Neuronal stem cell (in vitro differentiated cells): Measurements from ENCODE around the gene TXNL4A.
A peak's percentile ranks its signal among the peaks of the same experiment; 100 is the strongest.

Source experiments
- DNase-seq: peaks from one replicate; pipeline ENCODE4 v3.0.0-alpha.2; 2013; ENCODE audit warnings: low spot score
- H2AFZ ChIP-seq: one replicate; pipeline ENCODE4 v1.6.1; 2013; ENCODE audit warnings: mild to moderate bottlenecking, low read length, inconsistent platforms
- H2AK5ac ChIP-seq: 2 replicates; pipeline ENCODE4 v1.6.1; 2013; ENCODE audit warnings: low read depth, mild to moderate bottlenecking, inconsistent platforms, low read length, moderate library complexity, mixed read lengths
- H2BK120ac ChIP-seq: 2 replicates; pipeline ENCODE4 v1.6.1; 2013; ENCODE audit warnings: low read depth, mild to moderate bottlenecking, inconsistent platforms, low read length, moderate library complexity, mixed read lengths
- H2BK12ac ChIP-seq: one replicate; pipeline ENCODE4 v1.6.1; 2013; ENCODE audit warnings: low read length, inconsistent platforms
- H2BK15ac ChIP-seq: 2 replicates; pipeline ENCODE4 v1.6.1; 2013; ENCODE audit warnings: mild to moderate bottlenecking, low read length, inconsistent platforms, mixed read lengths
- H2BK5ac ChIP-seq: one replicate; pipeline ENCODE4 v1.6.1; 2013; ENCODE audit warnings: inconsistent platforms, mild to moderate bottlenecking, low read length, moderate library complexity
- H3K14ac ChIP-seq: one replicate; pipeline ENCODE4 v1.6.1; 2013; ENCODE audit warnings: low read length, inconsistent platforms
- H3K18ac ChIP-seq: 2 replicates; pipeline ENCODE4 v1.6.1; 2013; ENCODE audit warnings: low read length, inconsistent platforms
- H3K23ac ChIP-seq: 2 replicates; pipeline ENCODE4 v1.6.1; 2013; ENCODE audit warnings: low read depth, mild to moderate bottlenecking, mixed read lengths, low read length, inconsistent platforms; ENCODE audit not compliant: poor library complexity
- H3K27ac ChIP-seq: replicated peaks from 3 replicates; pipeline ENCODE4 v1.5.1; 2013; ENCODE audit warnings: low read length, inconsistent platforms
- H3K27me3 ChIP-seq, 3 experiments: 2 replicates each; pipeline ENCODE4 v1.6.1; 2013; ENCODE audit warnings: low read length in 3 of 3, mild to moderate bottlenecking in 2 of 3, inconsistent platforms in 1 of 3, low read depth in 1 of 3, mixed read lengths in 1 of 3, moderate library complexity in 1 of 3; ENCODE audit not compliant: control insufficient read depth in 3 of 3, insufficient read depth in 3 of 3
- H3K36me3 ChIP-seq, 2 donors: replicated peaks in 1 of 2; 2 replicates each; pipeline ENCODE4 v1.6.1; 2013; ENCODE audit warnings: low read length in 2 of 2; ENCODE audit not compliant: control insufficient read depth in 2 of 2, insufficient read depth in 2 of 2
- H3K4ac ChIP-seq: 2 replicates; pipeline ENCODE4 v1.6.1; 2013; ENCODE audit warnings: inconsistent platforms, mild to moderate bottlenecking, low read length, moderate library complexity
- H3K4me1 ChIP-seq, 2 donors: 1 replicate in 1 of 2; 2 replicates in 1 of 2; pipeline ENCODE4 v1.6.1; 2013; ENCODE audit warnings: low read length in 2 of 2, low read depth in 1 of 2; ENCODE audit not compliant: control insufficient read depth in 2 of 2, insufficient read depth in 1 of 2
- H3K4me2 ChIP-seq: one replicate; pipeline ENCODE4 v1.6.1; 2013; ENCODE audit warnings: mild to moderate bottlenecking, low read length, inconsistent platforms; ENCODE audit not compliant: insufficient read depth, poor library complexity, severe bottlenecking
- H3K4me3 ChIP-seq, 2 donors: 2 replicates each; pipeline ENCODE4 v1.5.1; 2013; ENCODE audit warnings: low read length in 2 of 2, mild to moderate bottlenecking in 2 of 2, inconsistent platforms in 1 of 2, moderate library complexity in 1 of 2
- H3K79me1 ChIP-seq: one replicate; pipeline ENCODE4 v1.6.1; 2013; ENCODE audit warnings: low read depth, mild to moderate bottlenecking, inconsistent platforms, low read length, moderate library complexity
- H3K9ac ChIP-seq: one replicate; pipeline ENCODE4 v1.6.1; 2013; ENCODE audit warnings: mild to moderate bottlenecking, low read depth, low read length, inconsistent platforms; ENCODE audit not compliant: poor library complexity
- H3K9me3 ChIP-seq, 2 donors: replicated peaks in 1 of 2; 2 replicates each; pipeline versions ENCODE3 to v1.6.1; 2013; ENCODE audit warnings: low read length in 2 of 2, mild to moderate bottlenecking in 2 of 2, inconsistent platforms in 1 of 2, low read depth in 1 of 2, mixed read lengths in 1 of 2, moderate library complexity in 1 of 2; ENCODE audit not compliant: control insufficient read depth in 2 of 2, insufficient read depth in 1 of 2
- H4K8ac ChIP-seq: one replicate; pipeline ENCODE4 v1.6.1; 2013; ENCODE audit warnings: low read depth, mild to moderate bottlenecking, inconsistent platforms, low read length, moderate library complexity
- H4K91ac ChIP-seq: one replicate; pipeline ENCODE4 v1.6.1; 2013; ENCODE audit warnings: low read length, low read depth, mild to moderate bottlenecking, inconsistent platforms; ENCODE audit not compliant: poor library complexity
- WGBS, 2 donors: extraction: QIAGEN DNeasy Blood & Tissue Kit; methylation state at CpG; one replicate each; pipeline ENCODE4 v1.1.7; 2013; ENCODE audit warnings: missing lambda C conversion rate in 2 of 2, mixed read lengths in 1 of 2; ENCODE audit not compliant: insufficient read length in 2 of 2, insufficient replicate concordance in 1 of 2; ENCODE audit errors: extremely low coverage in 2 of 2; 5-methylcytosine and 5-hydroxymethylcytosine counted together

The TXNL4A gene

DNA sequence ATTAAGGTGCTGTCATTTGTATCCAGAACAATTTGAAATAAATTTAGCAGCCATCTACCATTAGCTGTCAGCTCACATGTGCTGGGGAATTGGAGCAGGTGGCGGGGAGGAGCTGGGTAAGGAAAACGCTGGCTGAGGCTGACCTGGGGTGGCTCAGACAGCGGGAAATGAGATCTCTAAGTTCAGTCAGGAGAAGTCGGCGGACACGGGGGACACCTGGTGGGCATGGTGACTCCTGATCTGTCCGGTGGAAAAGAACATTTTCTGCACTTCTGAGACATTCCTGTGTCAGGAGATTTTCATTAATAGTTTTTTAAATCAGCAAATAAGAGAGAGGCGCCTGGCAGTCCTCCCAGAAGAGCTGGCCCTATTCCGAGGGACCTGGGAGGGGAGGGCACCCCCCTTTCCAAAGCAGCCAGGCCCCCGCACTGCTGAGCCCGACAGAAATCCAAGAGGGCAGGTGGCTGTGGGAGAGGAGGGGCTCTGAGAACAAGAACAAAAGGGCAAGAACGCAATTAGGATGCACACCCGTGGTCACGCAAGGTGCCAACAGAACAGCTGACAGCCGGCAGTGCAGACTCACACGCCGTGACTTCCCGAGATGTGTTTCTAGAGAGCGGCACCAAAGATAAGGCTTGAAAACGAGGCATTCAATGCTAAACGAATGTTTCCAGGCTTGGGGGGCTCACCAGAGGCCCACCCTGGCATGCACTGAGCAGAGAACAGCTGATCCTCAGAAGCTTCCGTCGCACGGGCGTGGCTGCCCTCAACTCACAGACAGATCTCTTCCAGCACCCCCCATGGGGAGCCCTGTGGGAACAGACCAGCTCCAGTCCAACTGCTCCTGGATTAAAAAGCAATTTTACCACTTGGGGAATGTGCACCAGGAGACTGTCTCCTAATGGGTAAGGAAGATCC lies 63.3 kb downstream of the TXNL4A start:
- Histone ChIP-seq H3K4me2 (no peak overlapping the region), H3K4ac (no peak overlapping the region), H2BK12ac (no peak overlapping the region), H3K9me3 (peaks cover 14 to 38% of the 10 kb centered on the region in 2 donors), H2BK5ac (no peak overlapping the region), H3K4me3 (no peak overlapping the region), H3K27ac (no peak overlapping the region), H4K8ac (no peak overlapping the region), H3K18ac (no peak overlapping the region), H3K23ac (no peak overlapping the region), H3K27me3 (no peaks in the 10 kb centered on the region), H3K36me3 (peaks cover 0 to 60% of the 10 kb centered on the region in 2 donors), H3K79me1 (peaks cover 8% of the 10 kb centered on the region), H2BK15ac (no peak overlapping the region), H2AK5ac (no peak overlapping the region), H3K14ac (no peak overlapping the region), H3K4me1 (peaks cover 0 to 6% of the 10 kb centered on the region in 2 donors), H2AFZ (no peak overlapping the region), H2BK120ac (no peak overlapping the region), H3K9ac (no peak overlapping the region), H4K91ac (no peak overlapping the region)
- no peak for DNase-seq
- no CpG with 5 or more reads among the region's 25 CpGs for WGBS, 2 donors

DNA sequence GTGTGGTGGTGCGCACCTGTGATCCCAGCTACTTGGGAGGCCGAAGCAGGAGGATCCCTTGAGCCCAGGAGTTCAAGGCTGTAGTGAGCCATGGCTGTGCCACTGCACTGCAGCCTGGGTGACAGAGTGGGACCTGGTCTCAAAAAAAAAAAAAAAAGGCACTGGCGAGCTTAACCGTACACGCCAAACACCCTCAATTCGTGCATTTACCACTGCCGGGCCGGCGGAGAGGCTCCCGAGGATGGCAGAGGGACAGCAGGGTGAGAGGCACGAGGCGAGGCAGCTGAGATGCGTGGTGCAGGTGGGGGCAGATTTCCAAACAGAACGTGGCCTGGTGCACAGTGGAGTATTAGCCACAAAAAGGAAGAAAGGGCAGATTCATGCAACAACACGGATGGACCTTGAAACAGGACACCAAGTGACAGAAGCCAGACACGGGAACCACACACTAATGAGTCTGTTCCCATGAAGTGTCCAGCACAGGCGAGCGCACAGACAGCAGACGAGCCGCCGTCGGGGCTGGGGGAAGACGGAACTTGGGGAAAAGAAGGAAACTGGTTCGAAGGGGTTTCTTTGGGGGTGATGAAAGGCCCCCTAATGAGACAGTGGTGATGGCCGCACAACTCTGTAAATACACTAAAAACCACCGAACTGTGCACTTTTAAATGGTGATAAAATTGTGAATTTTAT lies 64.3 kb downstream of the TXNL4A start:
- H2BK120ac ChIP-seq = no peak overlapping the region
- no peak overlapping the region for H3K4me2 ChIP-seq
- no peak overlapping the region for H2BK12ac ChIP-seq
- no peaks in the 10 kb centered on the region for H3K27me3 ChIP-seq
- H3K36me3 ChIP-seq = peaks cover 0 to 52% of the 10 kb centered on the region in 2 donors
- peaks cover 0 to 6% of the 10 kb centered on the region in 2 donors for H3K4me1 ChIP-seq
- no CpG with 5 or more reads among the region's 26 CpGs for WGBS, 2 donors
- no peak overlapping the region for H4K91ac ChIP-seq
- H3K23ac ChIP-seq = no peak overlapping the region
- no peak overlapping the region for H2BK5ac ChIP-seq
- no peak overlapping the region for H3K18ac ChIP-seq
- H2AK5ac ChIP-seq = no peak overlapping the region
- H3K9ac ChIP-seq = no peak overlapping the region
- H2BK15ac ChIP-seq = no peak overlapping the region
- no peak overlapping the region for H3K14ac ChIP-seq
- no peak overlapping the region for H3K27ac ChIP-seq
- H4K8ac ChIP-seq = no peak overlapping the region
- H2AFZ ChIP-seq = no peak overlapping the region
- DNase-seq = no peak
- H3K9me3 ChIP-seq = peaks cover 13 to 27% of the 10 kb centered on the region in 2 donors
- H3K4ac ChIP-seq = no peak overlapping the region
- H3K79me1 ChIP-seq = peaks cover 7% of the 10 kb centered on the region
- H3K4me3 ChIP-seq = peak overlapping the region in 1 of 2 donors; percentile 39

DNA sequence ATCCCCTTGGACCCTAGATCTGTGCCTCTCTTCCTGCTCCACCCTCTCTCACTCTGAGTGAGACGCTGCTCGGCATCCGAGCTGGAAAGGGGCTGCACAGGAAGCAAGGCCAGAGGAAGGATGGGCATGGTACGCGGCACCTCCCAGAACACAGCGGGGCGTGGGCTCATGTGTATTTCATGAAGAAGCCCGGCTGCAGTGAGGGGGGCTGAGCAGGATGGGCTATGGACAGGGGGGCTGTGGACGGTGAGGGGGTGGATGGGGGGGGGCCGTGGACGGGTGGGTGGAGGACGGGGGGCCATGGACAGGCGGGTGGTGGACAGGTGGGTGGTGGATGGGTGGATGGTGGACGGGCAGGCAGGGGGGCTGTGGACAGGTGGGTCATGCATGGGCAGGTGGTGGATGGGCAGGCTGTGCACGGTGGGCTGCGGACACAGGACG lies 65.4 kb downstream of the TXNL4A start:
- DNase-seq = no peak
- H3K79me1 ChIP-seq = peaks cover 6% of the 10 kb centered on the region
- WGBS, 2 donors = no CpG with 5 or more reads among the region's 17 CpGs

More for the DNA sequence above, 65.4 kb downstream of the TXNL4A start:
- H3K9me3 ChIP-seq = peaks cover 10 to 18% of the 10 kb centered on the region in 2 donors
- H3K14ac ChIP-seq = no peak overlapping the region
- no peak overlapping the region for H4K91ac ChIP-seq
- H3K4me1 ChIP-seq = peaks cover 0 to 6% of the 10 kb centered on the region in 2 donors
- no peak overlapping the region for H3K27ac ChIP-seq
- H3K18ac ChIP-seq = no peak overlapping the region
- H3K27me3 ChIP-seq = no peaks in the 10 kb centered on the region
- no peak overlapping the region for H3K4ac ChIP-seq
- H4K8ac ChIP-seq = no peak overlapping the region
- H2AK5ac ChIP-seq = no peak overlapping the region
- no peak overlapping the region for H3K4me2 ChIP-seq
- H2BK15ac ChIP-seq = no peak overlapping the region
- no peak overlapping the region for H3K23ac ChIP-seq
- no peak overlapping the region for H3K9ac ChIP-seq
- no peak overlapping the region for H2BK120ac ChIP-seq
- no peak overlapping the region for H3K4me3 ChIP-seq
- H2BK12ac ChIP-seq = no peak overlapping the region
- no peak overlapping the region for H2BK5ac ChIP-seq
- H2AFZ ChIP-seq = no peak overlapping the region
- H3K36me3 ChIP-seq = peaks cover 0 to 49% of the 10 kb centered on the region in 2 donors
